ENCODE results near the gene IQCB1. TPM values are rescaled to one million over a fixed set of nuclear protein-coding genes. Genes with fewer than 3 reads are reported as not detected.
A peak's percentile ranks its signal among the peaks of the same experiment; 100 is the strongest.

Gene IQCB1
- total and polyA plus RNA-seq, 2 of the 8 experiments (the other 6 are each of a cell fraction or from before 2014, with no cell fraction given), result 21.7 to 31.2 TPM

- H3K23me2 ChIP-seq (ENCODE audit: low read depth, low read length), result no peaks in the 10 kb centered on the region
- no peak overlapping the region for H4K8ac ChIP-seq (ENCODE audit: extremely low read depth, insufficient read depth, low read length)
- no peaks in the 10 kb centered on the region for H3K36me3 ChIP-seq (ENCODE audit: control insufficient read depth in 2 of 4, insufficient read depth in 4 of 4, low read length in 3 of 4)
- no peak overlapping the region for H2BK20ac ChIP-seq (ENCODE audit: low read length)
- H3K27me3 ChIP-seq (replicated peaks in 1 of 4; ENCODE audit: control insufficient read depth in 3 of 4, extremely low read depth in 1 of 4, insufficient read depth in 3 of 4, low read length in 3 of 4), result no peaks in the 10 kb centered on the region
- H3K9me3 ChIP-seq (ENCODE audit: insufficient read depth in 2 of 2, low read depth in 1 of 2, low read length in 1 of 2), result no peaks in the 10 kb centered on the region
- no peaks in the 10 kb centered on the region for H3K79me2 ChIP-seq (ENCODE audit: control insufficient read depth in 1 of 2, insufficient read depth in 2 of 2, low read length in 2 of 2)
- H3K4me2 ChIP-seq (ENCODE audit: insufficient read depth in 1 of 2, low read depth in 2 of 2, low read length in 2 of 2), result no peak overlapping the region
- no peak overlapping the region for H3K4me3 ChIP-seq (ENCODE audit: extremely low read depth in 1 of 4, insufficient read depth in 2 of 4, low read depth in 3 of 4, low read length in 4 of 4)
- no peak overlapping the region for H2BK12ac ChIP-seq (ENCODE audit: low read depth, low read length)
- no peaks in the 10 kb centered on the region for H4K20me1 ChIP-seq (replicated peaks in 1 of 2; ENCODE audit: control insufficient read depth in 1 of 2, insufficient read depth in 2 of 2, low read length in 2 of 2)
- H2AK5ac ChIP-seq (ENCODE audit: low read depth, low read length), result no peak overlapping the region
- no peaks in the 10 kb centered on the region for H3K79me1 ChIP-seq (ENCODE audit: low read depth, low read length)
- no peaks in the 10 kb centered on the region for H3K4me1 ChIP-seq (replicated peaks in 1 of 4; ENCODE audit: control insufficient read depth in 3 of 4, insufficient read depth in 4 of 4, low read length in 3 of 4)
- H2AFZ ChIP-seq (ENCODE audit: low read length), result no peak overlapping the region
- ChIA-PET CTCF (ENCODE audit: partially characterized antibody) (interaction anchor here (0.6 to 2.1 kb wide), 13 partner anchors 9 to 403 kb away, joined by 3 to 22 read pairs (median 4); partner anchors contain the start of gene SLC15A2), POLR2A (ENCODE audit: partially characterized antibody) (no interaction called here)
- no peak overlapping the region for H4K91ac ChIP-seq (replicated peaks; ENCODE audit: insufficient read length, low read length)
- H2BK15ac ChIP-seq (ENCODE audit: low read length), result no peak overlapping the region
- H3K56ac ChIP-seq (replicated peaks; ENCODE audit: insufficient read length, low read depth, low read length), result no peak overlapping the region
- H3K9ac ChIP-seq (replicated peaks in 1 of 4; ENCODE audit: extremely low read depth in 1 of 4, low read depth in 3 of 4, low read length in 3 of 4), result no peak overlapping the region
- no peak overlapping the region for H3K14ac ChIP-seq (ENCODE audit: insufficient read length)
- no peak overlapping the region for H2BK120ac ChIP-seq (replicated peaks; ENCODE audit: low read depth, low read length)
- 20% methylated on average over 1 of the region's 1 CpG; no CpG with 5 or more reads in 1 of the 2 experiments for WGBS, 2 experiments (ENCODE audit: extremely low coverage in 1 of 2, insufficient coverage in 1 of 2, insufficient read length in 1 of 2, insufficient replicate concordance in 2 of 2, low coverage in 1 of 2, low lambda C conversion rate in 2 of 2, missing lambda C conversion rate in 1 of 2)
- peak; percentile 37; the same call in 1 of the 2 replicates for TF ChIP-seq CEBPB (IDR thresholded peaks at IDR 0.05; ENCODE audit: low read depth, low read length)
- peak in 2 of 3 experiments; percentile 32 to 43; a peak in 2 of 4 replicates for TF ChIP-seq CTCF (IDR thresholded peaks at IDR 0.05; ENCODE audit: control extremely low read depth in 1 of 3, insufficient read depth in 1 of 3, low read depth in 1 of 3, low read length in 3 of 3)
- peak; percentile 48 to 66 for TF ChIP-seq RAD21 (IDR thresholded peaks at IDR 0.05 in 1 of 2, conservative IDR thresholded peaks at IDR 0.05 in 1 of 2; ENCODE audit: low read depth in 2 of 2, low read length in 2 of 2)
- no peak for TF ChIP-seq POLR2A (IDR thresholded peaks at IDR 0.05; ENCODE audit: control extremely low read depth in 1 of 2, low read depth in 2 of 2, low read length in 2 of 2)
- TF ChIP-seq TEAD4 (IDR thresholded peaks at IDR 0.05; ENCODE audit: low read depth, low read length), result no peak
- FAIRE-seq (peak; percentile 36), DNase-seq (ENCODE audit: low read depth in 1 of 2, low spot score in 2 of 2) (no peak)
- no peak overlapping the region for H3K4ac ChIP-seq (replicated peaks; ENCODE audit: insufficient read length, low read depth, low read length)
- no peak overlapping the region for H3K18ac ChIP-seq (ENCODE audit: extremely low read depth, low read length)
- H3K23ac ChIP-seq (ENCODE audit: insufficient read length), result no peak overlapping the region
- no peak overlapping the region for H3K27ac ChIP-seq (ENCODE audit: low read depth, low read length)
- H4K5ac ChIP-seq (ENCODE audit: insufficient read length, low read depth, low read length), result no peak overlapping the region
- H2BK5ac ChIP-seq (ENCODE audit: low read depth, low read length), result no peak overlapping the region
These were observed 48.6 kb upstream of the IQCB1 start for GRCh38 chr3:121883507-121883906.
